Smooth muscle cell (in vitro differentiated cells): ENCODE results near the gene ECT2L. TPM values are rescaled to one million over a fixed set of nuclear protein-coding genes. Genes with fewer than 3 reads are reported as not detected.

Experiments used
- DNase-seq: peaks from one replicate; lab custom pipeline; 2025; ENCODE audit not compliant: unreplicated experiment; lab: John Stamatoyannopoulos, UW
- H2AFZ ChIP-seq: fragments of 200-600 bp; sonication (generic); 2 replicates; pipeline ENCODE4 v1.6.0; 2016; ENCODE audit warnings: antibody characterized with exemption, low read depth, mild to moderate bottlenecking
- H3F3A ChIP-seq: fragments of 200-600 bp; sonication (generic); 2 replicates; pipeline ENCODE4 v1.6.0; 2017; ENCODE audit warnings: antibody characterized with exemption, low read depth
- H3K27ac ChIP-seq: fragments of 200-600 bp; sonication (generic); 2 replicates; pipeline ENCODE4 v1.5.1; 2016; ENCODE audit warnings: low read depth, mild to moderate bottlenecking
- H3K27me3 ChIP-seq: fragments of 200-600 bp; sonication (generic); 2 replicates; pipeline ENCODE4 v1.6.1; 2016; ENCODE audit warnings: low read depth, mild to moderate bottlenecking
- H3K36me3 ChIP-seq: fragments of 200-600 bp; sonication (generic); 2 replicates; pipeline ENCODE4 v1.5.1; 2016; ENCODE audit warnings: low read depth
- H3K4me1 ChIP-seq: fragments of 200-600 bp; sonication (generic); 2 replicates; pipeline ENCODE4 v1.5.1; 2016; ENCODE audit warnings: low read depth
- H3K4me2 ChIP-seq: fragments of 200-600 bp; sonication (generic); 2 replicates; pipeline ENCODE4 v1.6.0; 2016; ENCODE audit warnings: mild to moderate bottlenecking
- H3K4me3 ChIP-seq: fragments of 200-600 bp; sonication (generic); 2 replicates; pipeline ENCODE4 v1.5.1; 2016; ENCODE audit warnings: mild to moderate bottlenecking
- H3K79me2 ChIP-seq: fragments of 200-600 bp; sonication (generic); 2 replicates; pipeline ENCODE4 v1.6.0; 2016; ENCODE audit warnings: low read depth, mild to moderate bottlenecking
- H3K9ac ChIP-seq: fragments of 200-600 bp; sonication (generic); 2 replicates; pipeline ENCODE4 v1.6.0; 2016; ENCODE audit warnings: low read depth
- H3K9me3 ChIP-seq: fragments of 200-600 bp; sonication (generic); replicated peaks from 2 replicates; pipeline ENCODE4 v1.5.1; 2016; ENCODE audit warnings: low read depth
- H4K20me1 ChIP-seq: fragments of 200-600 bp; sonication (generic); 2 replicates; pipeline ENCODE4 v1.6.0; 2016; ENCODE audit warnings: low read depth
- CTCF ChIP-seq: fragments of 200-600 bp; sonication (generic); IDR thresholded peaks from 2 replicates; pipeline ENCODE4 v1.5.1; 2017; ENCODE audit warnings: borderline replicate concordance, mild to moderate bottlenecking, antibody characterized with exemption; ENCODE audit not compliant: insufficient read depth, poor library complexity, severe bottlenecking
- WGBS: methylation state at CpG from one replicate; pipeline ENCODE4 v1.1.7; 2016; ENCODE audit warnings: low lambda C conversion rate; 5-methylcytosine and 5-hydroxymethylcytosine counted together
- polyA plus RNA-seq: library from polyadenylated mRNA; unstranded; fragments of >200 nt; fragmentation: Nextera tagmentation; extraction: Ambion mirVana; gene quantifications from 2 replicates; pipeline ENCODE4 v1.2.1, GENCODE V29; 2016
- total RNA-seq: library from RNA; depleted of rRNA; stranded (reverse); fragments of >200 nt; gene quantifications from 2 replicates; pipeline ENCODE4 v1.2.3, GENCODE V29; 2014

ECT2L gene
- total and polyA plus RNA-seq, 2 experiments from 2014 or later: 0.14 TPM; not detected in 1

GRCh38 chr6:138773177-138774091, 22.5 kb upstream of the ECT2L start, which contains the start of gene CCDC28A:
Gene CCDC28A (plus strand): TSS chr6:138773769. CDS start chr6:138776121, 2,352 bp downstream.
- H4K20me1 ChIP-seq: no peaks in the 10 kb centered on the region
- no peak for TF ChIP-seq CTCF
- H3K27me3 ChIP-seq: no peaks in the 10 kb centered on the region
- no peaks in the 10 kb centered on the region for H3F3A ChIP-seq
- peak within 1 kb of the TSS; percentile 99 for H2AFZ ChIP-seq
- peaks cover 11% of the 10 kb centered on the region for H3K79me2 ChIP-seq
- peak within 1 kb of the TSS; percentile 98 for H3K27ac ChIP-seq
- H3K9ac ChIP-seq: peak within 1 kb of the TSS; percentile 98
- WGBS: under 1% methylated on average over 47 of the region's 47 CpGs
- H3K9me3 ChIP-seq: no peaks in the 10 kb centered on the region
- H3K4me2 ChIP-seq: peak within 1 kb of the TSS; percentile 94
- peaks cover 8% of the 10 kb centered on the region for H3K4me1 ChIP-seq
- peak; percentile 72 for DNase-seq
- H3K36me3 ChIP-seq: no peaks in the 10 kb centered on the region
- H3K4me3 ChIP-seq: peak within 1 kb of the TSS; percentile 98

GRCh38 chr6:138774370-138774769, 21.5 kb upstream of the ECT2L start:
- no peak for TF ChIP-seq CTCF
- Histone ChIP-seq H2AFZ (peak overlapping the region; percentile 99), H3K27me3 (no peaks in the 10 kb centered on the region), H3K79me2 (peaks cover 11% of the 10 kb centered on the region), H3K4me1 (peaks cover 8% of the 10 kb centered on the region), H4K20me1 (no peaks in the 10 kb centered on the region), H3K27ac (peak overlapping the region; percentile 98), H3K9me3 (no peaks in the 10 kb centered on the region), H3F3A (no peaks in the 10 kb centered on the region), H3K4me3 (peak overlapping the region; percentile 98), H3K36me3 (no peaks in the 10 kb centered on the region), H3K4me2 (peak overlapping the region; percentile 94), H3K9ac (peak overlapping the region; percentile 98)
- DNase-seq: no peak
- WGBS: 68% methylated on average over 3 of the region's 3 CpGs

GRCh38 chr6:138776659-138777058, 19.2 kb upstream of the ECT2L start:
- H3K4me2 ChIP-seq: no peak overlapping the region
- H3K79me2 ChIP-seq: peaks cover 11% of the 10 kb centered on the region
- TF ChIP-seq CTCF: no peak
- H3K9ac ChIP-seq: no peak overlapping the region
- peaks cover 8% of the 10 kb centered on the region for H3K36me3 ChIP-seq
- H3K27ac ChIP-seq: peak overlapping the region; percentile 47
- peaks cover 8% of the 10 kb centered on the region for H3K4me1 ChIP-seq
- no peak for DNase-seq
- no peaks in the 10 kb centered on the region for H3K9me3 ChIP-seq
- no peaks in the 10 kb centered on the region for H3K27me3 ChIP-seq
- H2AFZ ChIP-seq: no peak overlapping the region
- WGBS: 100% methylated on average over 1 of the region's 1 CpG
- H3K4me3 ChIP-seq: no peak overlapping the region
- H4K20me1 ChIP-seq: no peaks in the 10 kb centered on the region
- no peaks in the 10 kb centered on the region for H3F3A ChIP-seq
